ENCODE results near the gene ZNF575.

- TF ChIP-seq CTCF (conservative IDR thresholded peaks at IDR 0.05; ENCODE audit: low read length) (no peak), EZH2phosphoT487 (IDR thresholded peaks at IDR 0.05; ENCODE audit: borderline replicate concordance, low read depth, low read length) (no peak)
Observed at GRCh38 chr19:43532962-43533545, at the start of gene ZNF575.

Data from OCI-LY7 (cell line).